Upper lobe of right lung (tissue), 1 donor: Measurements from ENCODE around the gene STX2. TPM values are rescaled to one million over a fixed set of nuclear protein-coding genes. Genes with fewer than 3 reads are reported as not detected.
"Not testable (repeated sequence)": the region's sequence is repeated elsewhere in the genome, so short reads cannot be mapped to it uniquely, and the experiment has no call there.

Experiments used
- ATAC-seq: fragments of 200-7000 bp; cut with Tn5 transposase; one replicate; pipeline ENCODE4 v1.9.1; 2020; ENCODE audit warnings: mild to moderate bottlenecking, moderate library complexity
- DNase-seq: peaks from one replicate; pipeline ENCODE4 v3.0.0-alpha.2; 2020
- H3K27ac ChIP-seq: fragments of 200-600 bp; one replicate; pipeline ENCODE4 v1.8.0; 2022
- H3K27me3 ChIP-seq: fragments of 200-600 bp; one replicate; pipeline ENCODE4 v1.8.0; 2022; ENCODE audit warnings: mild to moderate bottlenecking
- H3K36me3 ChIP-seq: fragments of 200-600 bp; one replicate; pipeline ENCODE4 v1.8.0; 2022
- H3K4me1 ChIP-seq: fragments of 200-600 bp; one replicate; pipeline ENCODE4 v1.8.0; 2022
- H3K4me3 ChIP-seq: fragments of 200-600 bp; one replicate; pipeline ENCODE4 v1.8.0; 2022; ENCODE audit warnings: mild to moderate bottlenecking
- H3K9me3 ChIP-seq: fragments of 200-600 bp; one replicate; pipeline ENCODE4 v1.8.0; 2022
- CTCF ChIP-seq: fragments of 200-600 bp; IDR thresholded peaks from one replicate; pipeline ENCODE4 v1.8.0; 2022; ENCODE audit warnings: antibody characterized with exemption
- intact Hi-C: fragments of 100-400 bp; cut with DNase I; formaldehyde crosslinking; loops from one replicate; pipeline ENCODE4 v1.11.0; 2022
- total RNA-seq: library from RNA; stranded (reverse); fragmentation: NEBNext Ultra II Directional; extraction: Animal tissue kit (Norgen Biotek cat#: 25700); gene quantifications from one replicate; pipeline ENCODE4 v1.2.1, GENCODE V29; 2021
- donor health status: DM: no; HTN: yes; CAD: no; lungs with severe emphysema.

Gene STX2
- total RNA-seq, 1 donor from 2014 or later = 23.6 TPM

GRCh38 chr12:130879212-130879686 lies 40.2 kb upstream of the STX2 start:
- ATAC-seq (peak; percentile 30), DNase-seq (no peak)
- intact Hi-C loops = no loop called here
- no peak overlapping the region for H3K4me3 ChIP-seq
- H3K36me3 ChIP-seq = peaks cover 34% of the 10 kb centered on the region
- H3K4me1 ChIP-seq = no peaks in the 10 kb centered on the region
- H3K9me3 ChIP-seq = no peaks in the 10 kb centered on the region
- TF ChIP-seq CTCF = no peak
- no peak overlapping the region for H3K27ac ChIP-seq
- H3K27me3 ChIP-seq = no peaks in the 10 kb centered on the region

- peaks cover 6% of the 10 kb centered on the region for H3K4me1 ChIP-seq
- DNase-seq (no peak), ATAC-seq (no peak)
Observed at GRCh38 chr12:130878193-130879185, 39.4 kb upstream of the STX2 start.

GRCh38 chr12:130877333-130877732 lies 38.3 kb upstream of the STX2 start:
- intact Hi-C loops = no loop called here
- TF ChIP-seq CTCF = no peak

More at GRCh38 chr12:130878193-130879185, 39.4 kb upstream of the STX2 start:
- intact Hi-C loops = no loop called here
- no peak for TF ChIP-seq CTCF
- Histone ChIP-seq H3K9me3 (no peaks in the 10 kb centered on the region), H3K27me3 (no peaks in the 10 kb centered on the region), H3K27ac (no peak overlapping the region), H3K4me3 (no peak overlapping the region), H3K36me3 (peaks cover 42% of the 10 kb centered on the region)

GRCh38 chr12:130876758-130877157 lies 37.7 kb upstream of the STX2 start:
- Histone ChIP-seq H3K9me3 (no peaks in the 10 kb centered on the region), H3K27me3 (no peaks in the 10 kb centered on the region), H3K4me3 (no peak overlapping the region), H3K36me3 (peaks cover 45% of the 10 kb centered on the region), H3K4me1 (peaks cover 14% of the 10 kb centered on the region), H3K27ac (no peak overlapping the region)
- ATAC-seq = no peak
- DNase-seq = no peak
- intact Hi-C loops = no loop called here
- TF ChIP-seq CTCF = no peak

More at GRCh38 chr12:130877333-130877732, 38.3 kb upstream of the STX2 start:
- ATAC-seq (no peak), DNase-seq (no peak)
- Histone ChIP-seq H3K27ac (no peak overlapping the region), H3K27me3 (no peaks in the 10 kb centered on the region), H3K36me3 (peaks cover 45% of the 10 kb centered on the region), H3K4me1 (peaks cover 14% of the 10 kb centered on the region), H3K4me3 (no peak overlapping the region), H3K9me3 (no peaks in the 10 kb centered on the region)

GRCh38 chr12:130876297-130876696 lies 37.2 kb upstream of the STX2 start:
- Histone ChIP-seq H3K27ac (no peak overlapping the region), H3K4me1 (peaks cover 14% of the 10 kb centered on the region), H3K27me3 (no peaks in the 10 kb centered on the region), H3K9me3 (no peaks in the 10 kb centered on the region), H3K4me3 (no peak overlapping the region), H3K36me3 (peaks cover 45% of the 10 kb centered on the region)
- intact Hi-C loops = no loop called here
- DNase-seq = no peak
- TF ChIP-seq CTCF = no peak
- ATAC-seq = no peak

- intact Hi-C loops, H3K27ac ChIP-seq, H3K4me3 ChIP-seq, ATAC-seq, H3K27me3 ChIP-seq, H3K9me3 ChIP-seq, DNase-seq: not testable (repeated sequence)
- Histone ChIP-seq H3K36me3 (peaks cover 45% of the 10 kb centered on the region), H3K4me1 (peaks cover 14% of the 10 kb centered on the region)
Observed at GRCh38 chr12:130875708-130876107, 36.7 kb upstream of the STX2 start.
